MM.1S (cell line): Measurements from ENCODE around the gene SPTBN2.
"Not testable (repeated sequence)": the region's sequence is repeated elsewhere in the genome, so short reads cannot be mapped to it uniquely, and the experiment has no call there.

Experiments
- DNase-seq: peaks from one replicate; pipeline ENCODE4 v3.0.0-alpha.2; 2015
- H2AFZ ChIP-seq: fragments of 300-600 bp; sonication (generic); 2 replicates; pipeline ENCODE4 v1.6.0; 2016; ENCODE audit warnings: antibody characterized with exemption, low read length
- H3F3A ChIP-seq: fragments of 300-600 bp; sonication (generic); 2 replicates; pipeline ENCODE4 v1.6.1; 2016; ENCODE audit warnings: mild to moderate bottlenecking, antibody characterized with exemption, low read length, moderate library complexity, mixed read lengths; ENCODE audit not compliant: insufficient read depth
- H3K27ac ChIP-seq: fragments of 300-600 bp; sonication (generic); 2 replicates; pipeline ENCODE4 v1.5.1; 2016; ENCODE audit warnings: mild to moderate bottlenecking, low read length
- H3K27me3 ChIP-seq: fragments of 300-600 bp; sonication (generic); replicated peaks from 2 replicates; pipeline ENCODE4 v1.6.0; 2016; ENCODE audit warnings: low read length; ENCODE audit not compliant: insufficient read depth
- H3K36me3 ChIP-seq: fragments of 300-600 bp; sonication (generic); replicated peaks from 2 replicates; pipeline ENCODE4 v1.6.1; 2016; ENCODE audit warnings: mild to moderate bottlenecking, low read length, mixed read lengths; ENCODE audit not compliant: insufficient read depth
- H3K4me1 ChIP-seq: fragments of 300-600 bp; sonication (generic); 2 replicates; pipeline ENCODE4 v1.6.1; 2016; ENCODE audit warnings: low read length, mixed read lengths
- H3K4me2 ChIP-seq: fragments of 300-600 bp; sonication (generic); 2 replicates; pipeline ENCODE4 v1.6.0; 2016; ENCODE audit warnings: low read depth, low read length
- H3K4me3 ChIP-seq: fragments of 300-600 bp; sonication (generic); 2 replicates; pipeline ENCODE4 v1.5.1; 2016; ENCODE audit warnings: low read length, mixed read lengths
- H3K79me2 ChIP-seq: fragments of 300-600 bp; sonication (generic); 2 replicates; pipeline ENCODE4 v1.6.1; 2016; ENCODE audit warnings: mixed run types, low read length, mixed read lengths
- H3K9ac ChIP-seq: fragments of 300-600 bp; sonication (generic); 2 replicates; pipeline ENCODE4 v1.6.1; 2016; ENCODE audit warnings: low read length, mixed read lengths
- H3K9me2 ChIP-seq: fragments of 300-600 bp; sonication (generic); replicated peaks from 2 replicates; pipeline ENCODE4 v1.6.1; 2016; ENCODE audit warnings: mild to moderate bottlenecking, low read length, mixed read lengths; ENCODE audit not compliant: insufficient read depth
- H3K9me3 ChIP-seq: fragments of 300-600 bp; sonication (generic); replicated peaks from 2 replicates; pipeline ENCODE4 v1.6.1; 2016; ENCODE audit warnings: mild to moderate bottlenecking, low read length, mixed read lengths; ENCODE audit not compliant: insufficient read depth
- H4K20me1 ChIP-seq: fragments of 300-600 bp; sonication (generic); 2 replicates; pipeline ENCODE4 v1.6.1; 2016; ENCODE audit warnings: mild to moderate bottlenecking, low read length, moderate library complexity, mixed read lengths; ENCODE audit not compliant: insufficient read depth
- CTCF ChIP-seq: fragments of 300-600 bp; sonication (generic); IDR thresholded peaks from 2 replicates; pipeline ENCODE4 v1.5.1; 2016; ENCODE audit warnings: antibody characterized with exemption, low read length, mixed read lengths
- EZH2 ChIP-seq: fragments of 300-600 bp; sonication (generic); optimal IDR thresholded peaks from 2 replicates; pipeline ENCODE3; 2017; ENCODE audit warnings: low read depth, mild to moderate bottlenecking, antibody characterized with exemption, low read length, mixed read lengths
- EZH2phosphoT487 ChIP-seq: fragments of 300-600 bp; sonication (generic); IDR thresholded peaks from 2 replicates; pipeline ENCODE4 v1.6.1; 2018; ENCODE audit warnings: antibody characterized with exemption, low read length

Gene SPTBN2

GRCh38 chr11:66725647-66726046 is 3.4 kb downstream of the SPTBN2 start:
- peaks cover 11% of the 10 kb centered on the region for H3K27me3 ChIP-seq
- H3K4me3 ChIP-seq, result no peak overlapping the region
- H3K4me2 ChIP-seq, result no peak overlapping the region
- H3F3A ChIP-seq, result no peaks in the 10 kb centered on the region
- H3K36me3 ChIP-seq, result no peaks in the 10 kb centered on the region
- H3K9me2 ChIP-seq, result no peaks in the 10 kb centered on the region
- no peak overlapping the region for H3K27ac ChIP-seq
- no peaks in the 10 kb centered on the region for H4K20me1 ChIP-seq
- TF ChIP-seq EZH2phosphoT487, result no peak
- TF ChIP-seq CTCF, result no peak
- no peak for TF ChIP-seq EZH2
- no peaks in the 10 kb centered on the region for H3K9me3 ChIP-seq
- no peaks in the 10 kb centered on the region for H3K79me2 ChIP-seq
- no peak overlapping the region for H3K9ac ChIP-seq
- H3K4me1 ChIP-seq, result 0 out of 2 replicates have a peak, but pooled peaks cover 3% of the 10 kb centered on the region
- DNase-seq, result no peak
- no peak overlapping the region for H2AFZ ChIP-seq

- Histone ChIP-seq H3K79me2 (no peaks in the 10 kb centered on the region), H3K27ac (no peak overlapping the region), H3F3A (no peaks in the 10 kb centered on the region), H3K27me3 (peaks cover 11% of the 10 kb centered on the region), H3K36me3 (no peaks in the 10 kb centered on the region), H3K9me2 (no peaks in the 10 kb centered on the region), H3K4me3 (no peak overlapping the region), H3K9me3 (no peaks in the 10 kb centered on the region), H3K4me1 (0 out of 2 replicates have a peak, but pooled peaks cover 3% of the 10 kb centered on the region), H4K20me1 (no peaks in the 10 kb centered on the region), H3K9ac (no peak overlapping the region), H3K4me2 (no peak overlapping the region), H2AFZ (no peak overlapping the region)
- no peak for TF ChIP-seq CTCF
- TF ChIP-seq EZH2, result no peak
- no peak for TF ChIP-seq EZH2phosphoT487
- no peak for DNase-seq
Measured at GRCh38 chr11:66725114-66725513, 3.9 kb downstream of the SPTBN2 start.

- not testable (repeated sequence) for H3F3A ChIP-seq, H3K27ac ChIP-seq, H2AFZ ChIP-seq, H3K4me1 ChIP-seq, H3K9me3 ChIP-seq, H3K4me3 ChIP-seq, H3K27me3 ChIP-seq, H3K4me2 ChIP-seq, H3K79me2 ChIP-seq, DNase-seq, H3K36me3 ChIP-seq, H3K9me2 ChIP-seq, H3K9ac ChIP-seq, H4K20me1 ChIP-seq
Measured at GRCh38 chr11:66724167-66724566, 4.8 kb downstream of the SPTBN2 start.

- no peak for DNase-seq
- no peak overlapping the region for H3K27ac ChIP-seq
- H3F3A ChIP-seq, result no peaks in the 10 kb centered on the region
- H3K9me3 ChIP-seq, result no peaks in the 10 kb centered on the region
- H3K9me2 ChIP-seq, result no peaks in the 10 kb centered on the region
- no peaks in the 10 kb centered on the region for H3K36me3 ChIP-seq
- no peak overlapping the region for H3K4me3 ChIP-seq
- TF ChIP-seq EZH2phosphoT487 (no peak), EZH2 (no peak), CTCF (no peak)
- H3K27me3 ChIP-seq, result peaks cover 4% of the 10 kb centered on the region
- no peak overlapping the region for H2AFZ ChIP-seq
- H3K4me2 ChIP-seq, result no peak overlapping the region
- H4K20me1 ChIP-seq, result no peaks in the 10 kb centered on the region
- H3K4me1 ChIP-seq, result 0 out of 2 replicates have a peak, but pooled peaks cover 3% of the 10 kb centered on the region
- H3K79me2 ChIP-seq, result no peaks in the 10 kb centered on the region
- no peak overlapping the region for H3K9ac ChIP-seq
Measured at GRCh38 chr11:66723693-66724092, 5.3 kb downstream of the SPTBN2 start.
